NCI-H2227 treated with DMSO at 0.1 percent for 48 hours (cell line): ENCODE results near the gene CEP170B.
"Not testable (repeated sequence)": the region's sequence is repeated elsewhere in the genome, so short reads cannot be mapped to it uniquely, and the experiment has no call there.

Experiments used
- DNase-seq: peaks from one replicate; lab custom pipeline; 2025; lab: John Stamatoyannopoulos, UW

CEP170B gene

DNA sequence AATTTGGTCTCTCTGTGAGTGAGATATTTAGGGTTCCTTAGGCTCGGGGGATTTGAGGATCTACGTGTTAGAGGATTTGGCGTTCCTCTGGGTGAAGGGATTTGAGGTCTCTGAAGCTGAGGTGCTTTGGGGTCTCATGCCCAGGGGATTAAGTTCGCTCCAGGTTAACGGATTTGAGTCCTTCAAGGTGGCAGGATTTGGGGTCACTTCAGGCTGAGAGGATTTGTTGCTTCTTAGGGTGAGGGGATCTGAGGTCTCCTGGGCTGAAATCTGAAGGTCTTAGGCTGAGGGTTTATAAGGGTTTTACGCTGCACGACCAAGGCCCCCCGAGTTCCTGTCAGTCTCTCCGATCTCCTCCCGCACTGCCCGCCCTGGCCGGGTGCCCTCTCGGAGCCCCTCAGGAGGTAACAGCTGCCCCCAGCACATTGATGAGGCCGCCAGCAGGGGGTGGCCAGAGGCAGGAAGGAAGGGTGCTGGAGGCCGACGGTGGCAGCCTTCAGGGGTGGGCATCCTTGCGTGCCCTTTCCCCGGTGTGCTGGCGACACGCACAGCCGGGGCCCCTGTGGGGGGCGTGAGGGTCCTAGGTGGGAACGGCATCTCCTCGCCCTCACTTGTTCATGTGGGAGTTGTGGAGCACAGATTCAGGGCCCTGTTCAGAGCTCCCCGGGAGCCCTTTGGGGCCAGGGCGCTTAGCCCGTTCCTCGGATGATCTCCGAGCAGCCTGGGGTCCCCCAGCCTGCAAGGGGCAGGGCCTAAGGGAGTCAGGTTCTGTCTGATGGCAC lies 14.3 kb downstream of the CEP170B start:
- no peak for DNase-seq

DNA sequence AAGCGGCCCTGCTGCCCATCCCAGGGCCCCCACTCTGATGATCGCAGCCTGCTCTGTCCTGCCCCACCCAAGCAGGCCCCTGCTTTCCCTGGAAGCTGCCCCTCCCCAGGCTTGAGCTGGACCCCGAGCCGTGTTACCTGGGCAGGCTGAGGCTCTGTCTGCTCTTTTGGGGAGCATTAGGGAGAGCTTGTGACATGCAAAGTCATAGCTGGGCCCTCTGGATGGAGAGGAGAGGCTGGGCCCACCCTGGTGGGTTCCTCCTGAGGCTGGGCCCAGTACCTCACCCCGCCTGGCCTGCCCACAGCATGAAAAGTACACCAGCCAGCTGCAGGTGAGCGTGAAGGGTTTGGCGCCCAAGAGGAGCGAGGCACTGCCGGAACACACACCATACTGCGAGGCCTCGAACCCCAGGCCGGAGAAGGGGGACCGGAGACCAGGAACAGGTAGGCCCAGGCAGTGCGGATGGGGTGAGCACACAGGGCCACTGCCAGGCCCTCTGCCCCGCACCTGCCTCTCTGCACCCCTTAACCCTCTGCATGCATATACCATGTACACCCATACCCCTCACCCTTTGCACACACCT lies 15.0 kb downstream of the CEP170B start:
- no peak for DNase-seq

DNA sequence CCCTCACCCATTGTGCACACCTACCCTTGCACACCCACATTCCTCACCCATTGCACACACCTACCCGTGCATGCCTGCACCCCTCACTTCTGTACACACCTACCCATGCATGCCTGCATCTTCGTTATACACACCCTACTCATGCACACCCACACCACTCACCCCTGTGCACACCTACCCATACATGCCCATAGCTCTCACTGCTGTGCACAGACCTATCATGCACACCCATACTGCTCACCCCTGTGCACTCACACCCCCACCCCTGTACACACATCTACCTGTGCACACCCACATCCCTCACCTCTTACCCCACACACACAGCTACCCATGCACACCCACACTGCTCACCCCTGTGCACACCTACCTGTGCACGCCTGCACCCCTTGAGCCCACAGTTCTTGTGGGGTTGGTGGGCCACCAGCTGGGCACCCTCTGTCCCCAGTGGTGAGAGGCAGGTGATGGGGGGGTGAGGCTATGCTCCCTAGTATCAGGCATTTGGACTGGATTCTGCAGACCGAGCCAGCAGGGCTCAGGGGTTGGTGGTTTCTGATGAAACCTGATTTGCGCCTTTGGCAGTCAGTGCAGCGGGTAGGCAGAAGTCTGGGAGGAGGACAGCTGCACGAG lies 15.6 kb downstream of the CEP170B start:
- DNase-seq, result no peak

DNA sequence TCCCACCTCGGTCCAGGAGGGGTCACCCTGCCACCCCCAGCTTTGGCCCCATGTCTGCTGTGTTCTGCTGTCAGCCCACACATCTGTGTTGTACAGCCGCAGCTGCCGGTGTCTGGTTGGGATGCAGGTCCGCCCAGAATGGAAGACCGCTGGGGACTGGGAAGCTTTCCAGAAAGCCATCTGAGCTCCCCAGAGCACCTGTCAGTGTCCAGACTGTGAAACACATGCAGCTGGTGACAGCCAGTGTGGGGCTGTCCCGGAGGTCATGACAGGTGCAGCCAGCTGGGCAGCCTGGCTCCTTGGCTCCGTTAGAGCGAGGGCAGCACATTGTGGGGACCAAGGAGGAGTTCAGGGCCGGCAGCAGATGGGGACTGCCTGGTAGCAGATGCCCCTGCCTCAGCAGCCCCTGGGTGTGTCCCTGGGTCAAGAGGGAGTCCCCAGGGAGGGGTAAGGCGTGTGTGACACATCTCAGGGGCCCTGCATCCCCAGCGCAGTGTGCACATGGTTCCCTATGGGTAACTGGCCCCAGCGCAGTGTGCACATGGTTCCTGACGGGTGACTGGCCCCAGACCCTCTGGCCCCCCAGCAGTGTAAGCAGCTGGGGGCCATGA lies 16.4 kb downstream of the CEP170B start:
- DNase-seq, result no peak

DNA sequence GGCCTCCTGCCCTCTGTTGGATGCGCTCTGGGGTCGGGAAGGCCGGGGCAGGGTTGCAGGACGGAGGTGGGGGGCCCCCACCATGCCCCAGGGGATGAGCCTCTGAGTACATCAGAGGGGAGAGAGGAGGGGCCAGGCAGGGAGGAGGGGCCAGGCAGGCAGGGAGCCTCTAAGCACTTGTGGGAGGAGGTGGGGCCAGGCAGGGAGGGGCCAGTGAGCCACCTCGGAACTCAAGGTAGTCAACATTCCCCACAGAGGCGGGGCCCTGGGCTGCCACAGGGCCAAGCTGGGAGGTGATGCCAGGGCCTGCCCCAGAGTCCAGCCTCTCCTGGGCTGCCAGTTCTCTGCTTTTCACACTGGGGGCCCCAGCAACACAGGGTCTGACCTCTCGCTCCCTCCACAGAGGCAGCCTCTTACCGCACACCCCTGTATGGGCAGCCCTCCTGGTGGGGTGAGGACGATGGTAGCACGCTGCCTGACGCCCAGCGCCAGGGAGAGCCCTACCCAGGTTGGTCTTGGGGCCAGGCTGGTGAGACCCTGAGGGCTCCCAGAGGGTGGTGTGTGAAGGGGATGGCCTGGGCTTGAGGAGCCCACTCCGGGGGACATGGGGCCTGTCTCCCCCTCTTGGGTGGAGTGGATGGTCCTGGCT lies 17.4 kb downstream of the CEP170B start:
- DNase-seq, result no peak

DNA sequence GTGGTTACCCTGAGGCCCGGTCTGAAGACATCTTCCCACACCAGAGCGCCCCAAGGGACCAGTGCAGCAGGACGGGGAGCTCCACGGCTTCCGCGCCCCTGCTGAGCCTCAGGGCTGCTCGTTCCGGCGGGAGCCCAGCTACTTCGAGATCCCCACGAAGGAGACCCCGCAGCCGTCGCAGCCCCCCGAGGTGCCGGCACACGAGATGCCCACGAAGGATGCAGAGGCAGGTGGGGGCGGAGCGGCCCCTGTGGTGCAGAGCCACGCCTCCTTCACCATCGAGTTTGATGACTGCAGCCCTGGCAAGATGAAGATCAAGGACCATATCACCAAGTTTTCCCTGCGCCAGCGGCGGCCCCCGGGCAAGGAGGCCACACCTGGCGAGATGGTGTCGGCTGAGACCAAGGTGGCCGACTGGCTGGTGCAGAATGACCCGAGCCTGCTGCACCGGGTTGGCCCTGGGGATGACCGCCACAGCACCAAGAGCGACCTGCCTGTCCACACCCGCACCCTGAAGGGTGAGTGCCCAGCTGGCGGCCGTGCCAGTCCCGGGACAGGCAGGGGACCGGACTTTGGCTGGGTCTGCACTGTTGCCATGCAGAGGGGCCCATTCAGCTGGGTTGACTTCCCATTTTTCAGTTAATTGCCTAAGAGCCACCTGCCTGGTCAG lies 18.1 kb downstream of the CEP170B start:
- no peak for DNase-seq

DNA sequence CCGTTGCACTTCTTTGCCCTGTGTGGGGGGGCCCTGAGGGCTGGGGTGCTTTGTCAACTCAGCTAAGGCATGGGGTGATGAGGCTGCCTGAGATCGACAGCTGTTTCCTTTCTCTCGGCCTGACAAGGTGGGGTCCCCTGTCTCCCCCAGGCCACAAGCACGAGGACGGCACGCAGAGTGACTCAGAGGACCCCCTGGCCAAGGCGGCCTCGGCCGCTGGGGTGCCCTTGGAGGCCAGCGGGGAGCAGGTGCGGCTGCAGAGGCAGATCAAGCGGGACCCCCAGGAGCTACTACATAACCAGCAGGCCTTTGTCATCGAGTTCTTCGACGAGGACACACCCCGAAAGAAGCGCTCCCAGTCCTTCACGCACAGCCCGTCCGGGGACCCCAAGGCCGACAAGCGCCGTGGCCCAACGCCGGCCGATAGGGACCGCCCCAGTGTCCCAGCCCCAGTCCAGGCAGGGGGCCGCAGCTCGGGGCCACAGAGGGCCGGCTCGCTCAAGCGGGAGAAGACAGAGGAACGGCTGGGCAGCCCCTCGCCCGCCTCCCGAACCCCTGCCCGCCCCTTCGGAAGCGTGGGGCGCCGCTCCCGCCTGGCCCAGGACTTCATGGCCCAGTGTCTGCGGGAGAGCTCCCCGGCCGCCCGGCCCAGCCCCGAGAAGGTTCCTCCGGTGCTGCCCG lies 18.8 kb downstream of the CEP170B start:
- DNase-seq, result no peak

DNA sequence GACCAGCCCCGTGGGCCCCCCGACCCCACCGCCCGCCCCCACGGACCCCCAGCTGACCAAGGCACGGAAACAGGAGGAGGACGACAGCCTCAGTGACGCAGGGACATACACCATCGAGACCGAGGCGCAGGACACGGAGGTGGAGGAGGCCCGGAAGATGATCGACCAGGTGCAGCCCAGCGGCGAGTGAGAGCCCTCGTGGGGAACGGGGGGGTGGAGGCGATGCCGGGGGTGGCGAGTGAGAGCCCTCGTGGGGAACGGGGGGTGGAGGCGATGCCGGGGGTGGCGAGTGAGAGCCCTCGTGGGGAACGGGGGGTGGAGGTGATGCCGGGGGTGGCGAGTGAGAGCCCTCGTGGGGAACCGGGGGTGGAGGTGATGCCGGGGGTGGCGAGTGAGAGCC lies 19.3 kb downstream of the CEP170B start:
- not testable (repeated sequence) for DNase-seq

DNA sequence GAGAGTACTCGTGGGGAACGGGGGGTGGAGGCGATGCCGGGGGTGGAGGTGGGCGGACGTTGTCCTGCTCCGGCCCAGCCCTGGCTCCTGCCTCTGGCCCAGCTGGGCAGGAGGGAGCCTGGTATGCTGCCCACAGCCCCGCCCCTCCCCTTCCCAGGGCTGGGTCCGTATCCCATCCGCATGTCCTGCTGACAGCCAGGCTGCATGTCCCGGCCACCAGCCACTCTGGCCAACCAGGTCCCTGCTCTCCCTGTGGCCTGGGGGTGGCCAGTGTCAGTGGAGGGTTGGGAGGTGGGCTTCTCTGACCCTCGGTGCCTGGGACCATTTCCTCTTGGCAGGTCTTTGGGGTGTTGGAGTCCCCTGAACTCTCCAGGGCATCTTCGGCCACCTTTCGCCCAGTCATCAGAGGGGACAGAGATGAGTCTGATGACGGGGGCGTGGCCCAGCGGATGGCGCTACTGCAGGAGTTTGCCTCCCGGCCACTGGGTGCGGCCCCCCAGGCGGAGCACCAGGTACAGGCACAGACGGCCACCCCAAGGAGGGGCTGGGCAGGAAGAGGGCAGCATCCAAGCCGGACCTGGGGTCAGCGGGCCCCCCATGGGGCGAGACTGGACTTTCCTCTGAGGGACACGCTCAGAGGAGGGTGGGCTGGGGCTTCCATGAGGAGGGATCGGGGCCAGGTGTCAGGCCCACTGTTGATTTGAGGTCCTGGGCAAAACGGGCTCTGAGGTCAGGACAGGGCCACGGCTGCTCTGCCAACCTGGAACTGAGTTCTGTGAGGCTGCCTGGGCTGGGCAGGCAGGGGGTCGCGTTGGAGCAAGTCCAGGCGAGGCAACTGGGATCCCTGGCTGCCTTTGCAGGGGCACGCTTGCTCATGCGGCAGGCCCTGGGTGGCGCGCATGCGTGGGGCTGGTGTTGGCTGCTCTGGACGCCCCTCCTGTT lies 20.2 kb downstream of the CEP170B start:
- no peak for DNase-seq

DNA sequence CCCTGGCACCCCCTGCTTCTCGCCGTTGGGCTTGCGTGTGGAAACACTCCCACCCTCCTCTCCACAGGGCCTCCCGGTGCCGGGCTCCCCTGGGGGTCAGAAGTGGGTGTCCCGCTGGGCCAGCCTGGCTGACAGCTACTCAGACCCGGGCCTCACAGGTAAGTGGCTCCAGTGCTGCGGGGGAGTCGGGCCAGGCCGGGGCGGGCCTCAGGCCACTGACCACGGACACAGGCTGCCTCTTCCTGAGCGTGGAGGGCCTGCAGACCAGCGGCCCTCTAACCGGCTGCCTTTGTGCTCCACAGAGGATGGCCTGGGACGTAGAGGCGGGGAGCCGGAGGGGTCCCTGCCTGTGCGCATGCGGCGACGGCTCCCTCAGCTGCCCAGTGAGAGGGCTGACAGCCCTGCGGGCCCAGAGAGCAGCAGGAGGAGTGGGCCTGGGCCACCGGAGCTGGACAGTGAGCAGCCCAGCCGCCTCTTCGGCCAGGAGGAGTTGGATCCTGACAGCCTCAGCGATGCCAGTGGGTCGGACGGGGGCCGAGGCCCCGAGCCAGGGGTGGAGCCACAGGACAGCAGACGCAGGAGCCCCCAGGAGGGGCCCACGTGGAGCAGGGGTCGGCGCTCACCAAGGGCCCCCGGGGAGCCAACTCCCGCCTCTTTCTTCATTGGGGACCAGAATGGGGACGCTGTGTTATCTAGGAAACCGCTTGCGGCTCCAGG lies 21.1 kb downstream of the CEP170B start:
- no peak for DNase-seq

DNA sequence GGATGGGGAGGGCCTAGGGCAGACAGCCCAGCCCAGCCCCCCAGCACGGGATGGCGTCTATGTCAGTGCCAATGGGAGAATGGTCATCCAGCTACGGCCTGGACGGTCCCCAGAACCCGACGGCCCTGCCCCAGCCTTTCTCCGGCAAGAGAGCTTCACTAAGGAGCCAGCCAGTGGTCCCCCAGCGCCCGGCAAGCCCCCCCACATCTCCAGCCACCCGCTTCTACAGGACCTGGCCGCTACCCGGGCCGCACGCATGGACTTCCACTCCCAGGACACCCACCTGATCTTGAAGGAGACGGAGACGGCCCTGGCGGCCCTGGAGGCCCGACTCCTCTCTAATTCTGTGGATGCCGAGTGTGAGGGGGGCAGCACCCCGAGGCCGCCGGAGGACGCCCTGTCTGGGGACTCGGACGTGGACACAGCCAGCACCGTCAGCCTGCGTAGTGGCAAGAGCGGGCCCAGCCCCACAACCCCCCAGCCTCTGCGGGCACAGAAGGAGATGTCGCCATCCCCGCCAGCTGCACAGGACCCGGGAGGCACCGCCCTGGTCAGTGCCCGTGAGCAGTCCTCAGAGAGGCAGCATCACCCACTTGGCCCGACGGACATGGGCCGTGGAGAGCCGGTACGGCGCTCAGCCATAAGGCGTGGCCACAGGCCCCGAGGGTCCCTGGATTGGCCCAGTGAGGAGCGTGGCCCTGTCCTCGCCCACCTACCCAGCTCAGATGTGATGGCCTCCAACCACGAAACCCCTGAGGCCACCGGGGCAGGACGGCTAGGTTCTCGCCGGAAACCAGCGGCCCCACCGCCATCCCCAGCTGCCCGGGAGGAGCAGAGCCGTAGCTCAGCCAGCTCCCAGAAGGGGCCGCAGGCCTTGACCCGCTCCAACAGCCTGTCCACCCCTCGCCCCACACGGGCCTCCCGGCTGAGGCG lies 21.9 kb downstream of the CEP170B start:
- no peak for DNase-seq

DNA sequence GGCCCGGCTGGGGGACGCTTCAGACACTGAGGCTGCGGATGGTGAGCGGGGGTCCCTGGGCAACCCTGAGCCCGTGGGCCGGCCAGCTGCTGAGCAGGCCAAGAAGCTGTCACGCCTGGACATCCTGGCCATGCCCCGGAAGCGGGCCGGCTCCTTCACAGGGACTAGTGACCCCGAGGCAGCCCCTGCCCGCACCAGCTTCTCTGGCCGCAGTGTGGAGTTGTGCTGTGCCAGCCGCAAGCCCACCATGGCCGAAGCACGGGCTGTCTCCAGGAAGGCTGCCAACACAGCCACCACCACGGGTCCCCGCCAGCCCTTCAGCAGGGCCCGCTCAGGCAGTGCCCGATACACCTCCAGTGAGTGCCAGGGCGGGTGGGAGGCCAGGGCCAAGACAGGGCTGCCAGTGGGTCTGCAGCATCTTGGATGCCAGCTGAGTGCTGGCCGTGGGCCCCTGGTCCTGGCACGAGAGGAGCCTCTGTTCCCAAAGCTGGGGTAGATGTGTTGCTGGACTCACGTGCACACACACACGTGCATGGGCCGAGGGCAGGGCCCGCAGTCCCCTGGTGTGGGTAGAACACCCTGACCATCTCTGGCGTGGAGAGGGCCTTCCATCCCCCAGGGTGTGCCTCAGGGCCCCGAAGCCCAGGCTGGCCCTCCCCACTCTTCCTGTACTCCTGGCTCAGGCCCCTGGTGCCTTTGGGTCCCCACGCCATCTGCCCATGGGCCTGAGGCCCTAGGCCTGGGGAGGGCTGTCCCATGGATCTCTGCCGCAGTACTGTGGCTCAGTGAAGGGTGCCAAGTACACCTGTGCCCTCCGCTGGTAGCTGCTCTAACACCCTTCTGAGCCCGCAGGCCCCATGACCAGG lies 22.8 kb downstream of the CEP170B start:
- no peak for DNase-seq

DNA sequence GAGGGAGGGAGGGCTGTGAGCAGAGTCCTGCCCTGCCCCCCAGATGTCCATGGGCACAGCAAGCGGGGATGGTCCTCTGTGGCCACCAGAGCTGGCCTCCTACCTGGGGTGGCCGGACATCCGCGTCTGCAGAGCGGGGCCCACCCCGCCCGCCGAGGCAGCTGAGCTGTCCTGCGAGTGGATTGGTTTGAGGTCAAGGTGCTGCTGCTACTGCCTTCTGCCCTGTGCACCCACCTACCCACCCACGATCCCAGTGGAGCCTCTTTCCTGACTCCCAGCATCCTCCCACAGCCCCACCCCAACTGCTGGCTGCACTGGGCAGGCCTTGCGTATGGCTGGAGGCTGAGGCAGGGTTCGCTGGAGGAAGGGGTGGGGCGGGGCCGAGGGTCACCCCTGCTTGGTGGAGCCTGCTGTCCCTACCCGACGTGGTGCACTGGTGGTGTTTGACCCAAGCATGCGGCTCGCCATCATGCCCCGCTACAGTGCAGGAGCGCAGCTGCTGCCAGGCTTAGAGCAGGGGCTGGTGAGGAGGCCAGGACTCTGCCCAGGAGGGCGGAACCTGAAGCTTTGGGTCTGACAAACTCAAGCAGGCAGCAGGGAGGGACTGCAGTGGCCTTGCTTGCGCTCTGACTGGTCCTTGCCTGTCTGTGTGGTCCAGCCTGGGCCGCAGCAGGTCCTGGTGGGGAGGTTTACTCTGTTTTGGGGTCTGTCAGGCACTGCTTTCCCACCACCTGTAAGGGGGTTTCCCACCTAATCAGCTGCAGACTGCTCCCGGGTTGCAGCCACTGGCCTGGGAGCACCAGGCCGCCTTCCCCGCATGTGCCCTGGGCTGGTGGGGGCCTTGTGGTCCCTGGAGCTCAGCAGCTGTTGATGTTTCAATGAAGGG lies 23.7 kb downstream of the CEP170B start:
- no peak for DNase-seq

DNA sequence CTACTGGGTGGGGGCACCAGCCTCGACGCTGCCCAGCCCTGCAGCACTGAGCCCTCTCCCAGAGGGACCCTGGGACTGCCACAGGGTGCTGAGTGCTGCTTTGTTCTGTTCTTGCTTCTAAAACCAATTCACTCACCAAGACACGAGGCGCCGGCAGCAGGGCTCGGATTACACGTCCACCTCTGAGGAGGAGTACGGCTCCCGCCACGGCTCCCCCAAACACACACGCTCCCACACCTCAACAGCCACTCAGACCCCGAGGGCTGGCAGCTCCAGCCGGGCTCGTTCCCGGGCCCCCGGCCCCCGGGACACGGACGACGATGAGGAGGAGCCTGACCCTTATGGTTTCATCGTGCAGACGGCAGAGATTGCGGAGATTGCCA lies 24.3 kb downstream of the CEP170B start:
- DNase-seq, result no peak

DNA sequence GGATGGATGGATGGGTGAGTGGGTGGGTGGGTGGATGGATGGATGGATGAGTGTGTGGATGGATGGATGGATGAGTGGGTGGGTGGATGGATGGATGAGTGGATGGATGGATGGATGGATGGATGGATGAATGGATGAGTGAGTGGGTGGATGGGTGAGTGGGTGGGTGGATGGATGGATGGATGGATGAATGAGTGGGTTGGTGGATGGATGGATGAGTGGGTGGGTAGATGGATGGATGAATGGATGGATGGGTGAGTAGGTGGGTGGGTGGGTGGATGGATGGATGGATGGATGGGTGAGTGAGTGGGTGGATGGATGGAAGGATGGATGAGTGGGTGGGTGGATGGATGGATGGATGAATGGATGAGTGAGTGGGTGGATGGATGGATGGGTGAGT lies 25.2 kb downstream of the CEP170B start:
- DNase-seq, result not testable (repeated sequence)

DNA sequence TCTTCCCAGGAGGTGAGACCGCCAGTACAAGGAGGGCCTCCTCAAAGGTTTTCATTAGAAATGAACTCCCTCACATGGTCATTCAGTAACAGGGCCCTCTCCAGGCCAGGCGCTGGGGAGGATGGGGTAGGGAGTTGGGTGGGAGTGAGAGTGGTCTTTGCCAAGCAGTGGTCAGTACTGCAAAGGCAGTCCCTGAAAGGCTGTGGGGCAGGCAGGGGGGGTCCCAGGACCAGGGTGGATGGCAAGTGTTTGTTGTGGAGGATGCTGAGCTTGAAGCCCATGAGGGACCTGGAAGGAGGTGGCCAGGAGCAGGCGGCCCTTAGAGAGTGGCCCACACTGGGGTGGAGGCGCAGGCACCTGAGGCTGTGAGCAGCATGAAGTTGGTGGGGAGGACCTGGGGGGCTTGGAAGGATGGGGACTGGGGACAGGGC lies 26.1 kb downstream of the CEP170B start:
- no peak for DNase-seq
